Liver (tissue), 3 donors: ENCODE data around the gene MTHFD1L.

ENCODE experiments used
- EGR1 ChIP-seq, 2 donors: IDR thresholded peaks; 2 replicates each; pipeline ENCODE4 v1.6.1; 2016 to 2018; ENCODE audit warnings: antibody characterized with exemption in 2 of 2, low read depth in 2 of 2
- RAD21 ChIP-seq, 2 donors: IDR thresholded peaks; 2 replicates each; pipeline ENCODE4 v1.6.1; 2016; ENCODE audit warnings: antibody characterized with exemption in 2 of 2, mild to moderate bottlenecking in 2 of 2
- TF ChIP-seq, protein P1 (sequence below): fragments of 150-350 bp; IDR thresholded peaks from 2 replicates; pipeline ENCODE4 v1.5.1; 2017; ENCODE audit warnings: improper control_type of control experiment, low read depth, low read length; ENCODE audit not compliant: missing input control
- donor health status: healthy.
- donor health status: healthy.

DNA sequence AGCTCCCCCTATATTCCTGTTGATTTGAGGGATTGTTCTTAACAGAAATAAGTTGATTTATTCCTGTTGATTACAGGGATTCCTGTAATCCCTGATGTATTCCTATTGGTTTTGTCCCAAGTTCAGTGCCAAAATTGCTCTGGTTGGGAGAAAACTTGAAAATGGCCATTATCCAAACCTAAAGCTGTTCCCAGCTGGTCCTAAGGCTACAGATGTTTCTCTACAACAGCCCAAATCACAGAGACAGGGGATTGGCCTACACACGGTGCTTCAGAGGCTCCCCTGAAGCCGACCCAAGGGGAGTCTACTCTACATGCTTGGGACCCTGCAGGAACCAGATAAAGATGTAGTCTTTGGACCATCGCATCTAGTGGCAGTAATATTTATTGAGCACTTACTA lies 275.3 kb downstream of the MTHFD1L start:
- TF ChIP-seq, protein P1, sequence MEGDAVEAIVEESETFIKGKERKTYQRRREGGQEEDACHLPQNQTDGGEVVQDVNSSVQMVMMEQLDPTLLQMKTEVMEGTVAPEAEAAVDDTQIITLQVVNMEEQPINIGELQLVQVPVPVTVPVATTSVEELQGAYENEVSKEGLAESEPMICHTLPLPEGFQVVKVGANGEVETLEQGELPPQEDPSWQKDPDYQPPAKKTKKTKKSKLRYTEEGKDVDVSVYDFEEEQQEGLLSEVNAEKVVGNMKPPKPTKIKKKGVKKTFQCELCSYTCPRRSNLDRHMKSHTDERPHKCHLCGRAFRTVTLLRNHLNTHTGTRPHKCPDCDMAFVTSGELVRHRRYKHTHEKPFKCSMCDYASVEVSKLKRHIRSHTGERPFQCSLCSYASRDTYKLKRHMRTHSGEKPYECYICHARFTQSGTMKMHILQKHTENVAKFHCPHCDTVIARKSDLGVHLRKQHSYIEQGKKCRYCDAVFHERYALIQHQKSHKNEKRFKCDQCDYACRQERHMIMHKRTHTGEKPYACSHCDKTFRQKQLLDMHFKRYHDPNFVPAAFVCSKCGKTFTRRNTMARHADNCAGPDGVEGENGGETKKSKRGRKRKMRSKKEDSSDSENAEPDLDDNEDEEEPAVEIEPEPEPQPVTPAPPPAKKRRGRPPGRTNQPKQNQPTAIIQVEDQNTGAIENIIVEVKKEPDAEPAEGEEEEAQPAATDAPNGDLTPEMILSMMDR = no peak
- TF ChIP-seq RAD21 (IDR thresholded peaks at IDR 0.05) (no peak), EGR1 (IDR thresholded peaks at IDR 0.05; ENCODE audit: low read depth in 2 of 2) (no peak)
